H1 (cell line): ENCODE measurements around the gene PDE1A. TPM values are rescaled to one million over a fixed set of nuclear protein-coding genes. Genes with fewer than 3 reads are reported as not detected.

ENCODE experiments used
- CTCF ChIA-PET: fragments of 300-600 bp; sonication (Branson Sonifier 250); formaldehyde crosslinking; loops from one replicate; lab custom pipeline; 2021; ENCODE audit not compliant: partially characterized antibody; lab: Charles Lee
- POLR2A ChIA-PET: fragments of 300-600 bp; sonication (Branson Sonifier 250); formaldehyde crosslinking; loops from one replicate; lab custom pipeline; 2021; ENCODE audit warnings: inconsistent platforms; ENCODE audit not compliant: partially characterized antibody; lab: Charles Lee
- DNase-seq, 2 experiments: peaks; one replicate each; pipeline versions ENCODE4 v3.0.0 to v3.0.0-alpha.2; 2010 to 2022; ENCODE audit warnings: low spot score in 2 of 2, low read depth in 1 of 2, mixed read lengths in 1 of 2
- FAIRE-seq: peaks from 2 replicates; lab custom pipeline; 2011; peaks lifted over from hg19 to GRCh38; lab: Jason Lieb, UNC
- H2AFZ ChIP-seq: 2 replicates; pipeline ENCODE4 v1.8.1; 2012; ENCODE audit warnings: low read length, inconsistent platforms
- H2AK5ac ChIP-seq: 2 replicates; pipeline ENCODE4 v1.6.1; 2013; ENCODE audit warnings: low read depth, low read length
- H2BK120ac ChIP-seq: replicated peaks from 2 replicates; pipeline ENCODE3; 2013; ENCODE audit warnings: low read depth, low read length, inconsistent platforms
- H2BK12ac ChIP-seq: 2 replicates; pipeline ENCODE4 v1.6.1; 2013; ENCODE audit warnings: low read depth, low read length
- H2BK15ac ChIP-seq: 2 replicates; pipeline ENCODE4 v1.6.1; 2013; ENCODE audit warnings: low read length
- H2BK20ac ChIP-seq: 2 replicates; pipeline ENCODE4 v1.6.1; 2013; ENCODE audit warnings: low read length
- H2BK5ac ChIP-seq: 2 replicates; pipeline ENCODE4 v1.6.1; 2013; ENCODE audit warnings: low read depth, low read length
- H3K14ac ChIP-seq: 2 replicates; pipeline ENCODE4 v1.6.1; 2013; ENCODE audit warnings: inconsistent platforms; ENCODE audit not compliant: insufficient read length
- H3K18ac ChIP-seq: 2 replicates; pipeline ENCODE4 v1.6.1; 2013; ENCODE audit warnings: low read length; ENCODE audit errors: extremely low read depth
- H3K23ac ChIP-seq: 2 replicates; pipeline ENCODE4 v1.6.1; 2013; ENCODE audit warnings: inconsistent platforms; ENCODE audit not compliant: insufficient read length
- H3K23me2 ChIP-seq: 2 replicates; pipeline ENCODE4 v1.6.1; 2013; ENCODE audit warnings: low read depth, low read length
- H3K27ac ChIP-seq: 2 replicates; pipeline ENCODE4 v1.6.1; 2011; ENCODE audit warnings: low read depth, low read length, inconsistent platforms
- H3K27me3 ChIP-seq, 4 experiments: replicated peaks in 1 of 4; 1 replicate in 1 of 4; 2 replicates in 3 of 4; pipeline versions ENCODE4 v1.6.1 to v1.8.1; 2011 to 2013; ENCODE audit warnings: low read length in 3 of 4, mild to moderate bottlenecking in 3 of 4, inconsistent platforms in 2 of 4, mixed read lengths in 2 of 4, moderate library complexity in 1 of 4; ENCODE audit not compliant: control insufficient read depth in 3 of 4, insufficient read depth in 3 of 4; ENCODE audit errors: extremely low read depth in 1 of 4
- H3K36me3 ChIP-seq, 4 experiments: 2 replicates each; pipeline versions ENCODE4 v1.6.1 to v1.8.1; 2011 to 2013; ENCODE audit warnings: mild to moderate bottlenecking in 4 of 4, low read length in 3 of 4, moderate library complexity in 2 of 4, control low read depth in 1 of 4, inconsistent platforms in 1 of 4; ENCODE audit not compliant: insufficient read depth in 4 of 4, control insufficient read depth in 2 of 4
- H3K4ac ChIP-seq: replicated peaks from 2 replicates; pipeline ENCODE3; 2013; ENCODE audit warnings: low read length, low read depth, mixed read lengths, inconsistent platforms; ENCODE audit not compliant: insufficient read length
- H3K4me1 ChIP-seq, 4 experiments: replicated peaks in 1 of 4; 1 replicate in 1 of 4; 2 replicates in 3 of 4; pipeline versions ENCODE4 v1.6.1 to v1.8.1; 2011 to 2013; ENCODE audit warnings: low read length in 3 of 4, inconsistent platforms in 2 of 4, mixed read lengths in 1 of 4; ENCODE audit not compliant: insufficient read depth in 4 of 4, control insufficient read depth in 3 of 4
- H3K4me2 ChIP-seq, 2 experiments: 2 replicates each; pipeline versions ENCODE4 v1.6.1 to v1.8.1; 2011 to 2013; ENCODE audit warnings: low read depth in 2 of 2, low read length in 2 of 2, control low read depth in 1 of 2, inconsistent platforms in 1 of 2, mild to moderate bottlenecking in 1 of 2; ENCODE audit not compliant: insufficient read depth in 1 of 2
- H3K4me3 ChIP-seq, 4 experiments: fragments of 200-600, 300-600 bp in 1 of 4; sonication (generic), shearing (Covaris generic), sonication (Bioruptor Twin) in 1 of 4; 2 replicates each; pipeline versions ENCODE4 v1.5.1 to v1.8.1; 2011 to 2016; ENCODE audit warnings: low read length in 4 of 4, low read depth in 3 of 4, control low read depth in 2 of 4, inconsistent platforms in 2 of 4, mild to moderate bottlenecking in 2 of 4, mixed read lengths in 1 of 4, moderate library complexity in 1 of 4; ENCODE audit not compliant: insufficient read depth in 2 of 4; ENCODE audit errors: extremely low read depth in 1 of 4
- H3K56ac ChIP-seq: replicated peaks from 2 replicates; pipeline ENCODE3; 2013; ENCODE audit warnings: low read depth, mild to moderate bottlenecking, mixed read lengths, low read length, inconsistent platforms; ENCODE audit not compliant: insufficient read length
- H3K79me1 ChIP-seq: 2 replicates; pipeline ENCODE4 v1.6.1; 2013; ENCODE audit warnings: low read depth, low read length, control low read depth
- H3K79me2 ChIP-seq, 2 experiments: 2 replicates each; pipeline versions ENCODE4 v1.6.1 to v1.8.1; 2012 to 2013; ENCODE audit warnings: low read length in 2 of 2, mild to moderate bottlenecking in 2 of 2, inconsistent platforms in 1 of 2; ENCODE audit not compliant: insufficient read depth in 2 of 2, control insufficient read depth in 1 of 2
- H3K9ac ChIP-seq, 4 experiments: replicated peaks in 1 of 4; 1 replicate in 1 of 4; 2 replicates in 3 of 4; pipeline versions ENCODE4 v1.6.1 to v1.8.1; 2011 to 2013; ENCODE audit warnings: low read depth in 3 of 4, low read length in 3 of 4, control low read depth in 2 of 4, mild to moderate bottlenecking in 2 of 4, moderate library complexity in 2 of 4, inconsistent platforms in 1 of 4; ENCODE audit errors: extremely low read depth in 1 of 4
- H3K9me3 ChIP-seq, 2 experiments: 2 replicates each; pipeline versions ENCODE4 v1.6.1 to v1.8.1; 2012 to 2013; ENCODE audit warnings: mild to moderate bottlenecking in 2 of 2, moderate library complexity in 2 of 2, control low read depth in 1 of 2, inconsistent platforms in 1 of 2, low read depth in 1 of 2, low read length in 1 of 2, mixed read lengths in 1 of 2; ENCODE audit not compliant: insufficient read depth in 2 of 2
- H4K20me1 ChIP-seq, 2 experiments: replicated peaks in 1 of 2; 2 replicates each; pipeline versions ENCODE3 to v1.8.1; 2011 to 2013; ENCODE audit warnings: inconsistent platforms in 2 of 2, low read length in 2 of 2, mild to moderate bottlenecking in 1 of 2; ENCODE audit not compliant: insufficient read depth in 2 of 2, control insufficient read depth in 1 of 2
- H4K5ac ChIP-seq: 2 replicates; pipeline ENCODE4 v1.6.1; 2013; ENCODE audit warnings: low read length, low read depth, mixed read lengths, inconsistent platforms; ENCODE audit not compliant: insufficient read length
- H4K8ac ChIP-seq: 2 replicates; pipeline ENCODE4 v1.8.0; 2013; ENCODE audit warnings: mild to moderate bottlenecking, moderate library complexity, low read length, inconsistent platforms; ENCODE audit not compliant: insufficient read depth; ENCODE audit errors: extremely low read depth
- H4K91ac ChIP-seq: replicated peaks from 2 replicates; pipeline ENCODE3; 2013; ENCODE audit warnings: low read length, mixed read lengths, inconsistent platforms; ENCODE audit not compliant: insufficient read length
- ASH2L ChIP-seq: fragments of 200-600, 300-600 bp; sonication (generic); IDR thresholded peaks from one replicate; pipeline ENCODE4 v1.7.1; 2017; ENCODE audit warnings: low read length
- CTBP2 ChIP-seq: IDR thresholded peaks from 2 replicates; pipeline ENCODE4 v1.7.0; 2011; ENCODE audit warnings: borderline replicate concordance, mild to moderate bottlenecking, moderate library complexity, mixed read lengths, low read length; ENCODE audit not compliant: insufficient read depth, insufficient read length
- GABPA ChIP-seq: IDR thresholded peaks from 2 replicates; pipeline ENCODE4 v1.6.1; 2011; ENCODE audit warnings: mild to moderate bottlenecking, low read length, moderate library complexity, borderline replicate concordance; ENCODE audit not compliant: insufficient read depth
- HDAC6 ChIP-seq: IDR thresholded peaks from one replicate; pipeline ENCODE4 v1.7.1; 2012; ENCODE audit warnings: low read depth, mild to moderate bottlenecking, inconsistent platforms, low read length, moderate library complexity
- JUND ChIP-seq: IDR thresholded peaks from 2 replicates; pipeline ENCODE4 v1.6.1; 2011; ENCODE audit warnings: mild to moderate bottlenecking, improper control_type of control experiment, low read length
- KDM4A ChIP-seq: IDR thresholded peaks from one replicate; pipeline ENCODE4 v1.7.1; 2012; ENCODE audit warnings: low read depth, mild to moderate bottlenecking, moderate library complexity, low read length, inconsistent platforms; ENCODE audit not compliant: severe bottlenecking
- RXRA ChIP-seq: IDR thresholded peaks from 2 replicates; pipeline ENCODE4 v1.6.1; 2011; ENCODE audit warnings: low read depth, mild to moderate bottlenecking, low read length, moderate library complexity; ENCODE audit not compliant: insufficient read depth
- SIN3A ChIP-seq, 2 experiments: IDR thresholded peaks in 1 of 2; conservative IDR thresholded peaks in 1 of 2; 2 replicates each; pipeline ENCODE4 v1.6.1; 2011 to 2012; ENCODE audit warnings: low read length in 2 of 2, improper control_type of control experiment in 1 of 2, low read depth in 1 of 2, mild to moderate bottlenecking in 1 of 2
- SIX5 ChIP-seq: IDR thresholded peaks from 2 replicates; pipeline ENCODE4 v1.6.1; 2011; ENCODE audit warnings: mild to moderate bottlenecking, low read depth, low read length
- SUZ12 ChIP-seq: fragments of 200-600 bp; sonication (generic); IDR thresholded peaks from 2 replicates; pipeline ENCODE4 v1.6.1; 2012; ENCODE audit warnings: mild to moderate bottlenecking, inconsistent platforms, low read length, moderate library complexity, mixed read lengths
- ZNF274 ChIP-seq: IDR thresholded peaks from 2 replicates; pipeline ENCODE4 v1.7.0; 2012; ENCODE audit warnings: low read length, borderline replicate concordance; ENCODE audit errors: extremely low read depth
- WGBS, 2 experiments: shearing (Covaris generic) in 1 of 2; methylation state at CpG; one replicate each; pipeline versions ENCODE4 v1.1.6 to v1.1.7; 2013 to 2015; ENCODE audit warnings: low lambda C conversion rate in 2 of 2, mixed read lengths in 2 of 2, inconsistent platforms in 1 of 2, low coverage in 1 of 2, missing lambda C conversion rate in 1 of 2; ENCODE audit not compliant: insufficient replicate concordance in 2 of 2, insufficient coverage in 1 of 2, insufficient read length in 1 of 2; ENCODE audit errors: extremely low coverage in 1 of 2, missing lambda C conversion rate in 1 of 2; 5-methylcytosine and 5-hydroxymethylcytosine counted together
- polyA plus RNA-seq, 7 experiments: library from polyadenylated mRNA; depleted of rRNA in 3 of 7; stranded (reverse) in 5 of 7; unstranded in 2 of 7; fragments of >200 nt in 5 of 7; fragments of 200-250 nt in 2 of 7; gene quantifications; 1 replicate in 5 of 7; 2 replicates in 1 of 7; 4 replicates in 1 of 7; pipeline versions ENCODE4 v1.2.1 to v1.2.3, GENCODE V29; 2011 to 2013; ENCODE audit warnings: missing spikeins in 2 of 7, mixed read lengths in 2 of 7
- total RNA-seq: library from RNA; stranded (reverse); fragmentation: NEBNext Ultra II Directional; extraction: Animal tissue kit (Norgen Biotek cat#: 25700); gene quantifications from 2 replicates; pipeline ENCODE4 v1.2.1, GENCODE V29; 2021
- TF ChIP-seq, protein P1 (sequence below): IDR thresholded peaks from 2 replicates; pipeline ENCODE4 v1.6.1; 2012; ENCODE audit warnings: low read length, inconsistent platforms

The PDE1A gene
- total and polyA plus RNA-seq, 2 of the 8 experiments (the other 6 are each of a cell fraction or from before 2014, with no cell fraction given), result 0.34 TPM; not detected in 1

DNA sequence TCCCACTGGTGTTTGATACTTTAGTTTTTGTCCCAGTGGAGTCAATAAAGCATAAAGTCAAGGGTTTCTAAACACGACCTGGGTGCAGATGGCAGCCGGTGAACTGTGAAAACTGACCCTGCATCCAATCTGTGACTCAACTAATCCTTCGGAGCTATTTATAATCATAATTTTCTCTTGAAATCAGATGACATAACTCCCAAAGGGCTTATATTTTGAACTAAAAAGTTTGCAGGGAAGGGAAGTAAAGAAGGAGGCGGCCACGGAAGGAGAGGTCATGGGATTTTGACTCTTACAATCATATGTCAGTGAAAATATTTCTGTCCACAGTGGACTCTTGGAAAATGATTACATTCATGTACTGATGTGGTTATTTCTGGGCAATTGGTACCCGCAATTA is 178.5 kb downstream of the PDE1A start:
- POLR2A ChIA-PET, result no interaction called here
- no peaks in the 10 kb centered on the region for H3K79me1 ChIP-seq
- no peak overlapping the region for H3K14ac ChIP-seq
- FAIRE-seq, result no peak
- H3K23ac ChIP-seq, result no peak overlapping the region
- H3K4me3 ChIP-seq, result no peak overlapping the region
- no peak overlapping the region for H4K5ac ChIP-seq
- H3K4me1 ChIP-seq, result no peaks in the 10 kb centered on the region; a peak in 1 of 7 replicates
- no peak overlapping the region for H2BK5ac ChIP-seq
- no peaks in the 10 kb centered on the region for H3K27me3 ChIP-seq
- H3K4me2 ChIP-seq, result no peak overlapping the region
- no peaks in the 10 kb centered on the region for H4K20me1 ChIP-seq
- no peak overlapping the region for H2AFZ ChIP-seq
- H3K9me3 ChIP-seq, result no peaks in the 10 kb centered on the region
- H3K36me3 ChIP-seq, result no peaks in the 10 kb centered on the region
- no peak for DNase-seq
- H4K91ac ChIP-seq, result no peak overlapping the region
- H2BK12ac ChIP-seq, result no peak overlapping the region
- no peak overlapping the region for H3K18ac ChIP-seq
- CTCF ChIA-PET, result interaction anchor here (0.9 to 2.1 kb wide), 4 partner anchors 8 to 302 kb away, joined by 3 to 7 read pairs (median 4); no protein-coding TSS in a partner anchor
- no peak overlapping the region for H2AK5ac ChIP-seq
- no peaks in the 10 kb centered on the region for H3K23me2 ChIP-seq
- WGBS, 2 experiments, result 89% methylated on average over 6 of the region's 6 CpGs; no CpG with 5 or more reads in 1 of the 2 experiments
- H3K79me2 ChIP-seq, result no peaks in the 10 kb centered on the region
- no peak overlapping the region for H3K4ac ChIP-seq
- no peak overlapping the region for H2BK20ac ChIP-seq
- no peak overlapping the region for H4K8ac ChIP-seq
- H3K56ac ChIP-seq, result no peak overlapping the region
- no peak overlapping the region for H3K27ac ChIP-seq
- H2BK120ac ChIP-seq, result no peak overlapping the region
- H3K9ac ChIP-seq, result no peak overlapping the region
- H2BK15ac ChIP-seq, result no peak overlapping the region
- TF ChIP-seq CTBP2 (no peak), ZNF274 (no peak), ASH2L (no peak), GABPA (no peak), KDM4A (no peak), JUND (no peak), SUZ12 (no peak), RXRA (no peak), SIN3A (conservative IDR thresholded peaks at IDR 0.05 in 1 of 2, IDR thresholded peaks at IDR 0.05 in 1 of 2; ENCODE audit: low read depth in 1 of 2, low read length in 2 of 2) (no peak), HDAC6 (no peak), SIX5 (no peak)
- TF ChIP-seq, protein P1, sequence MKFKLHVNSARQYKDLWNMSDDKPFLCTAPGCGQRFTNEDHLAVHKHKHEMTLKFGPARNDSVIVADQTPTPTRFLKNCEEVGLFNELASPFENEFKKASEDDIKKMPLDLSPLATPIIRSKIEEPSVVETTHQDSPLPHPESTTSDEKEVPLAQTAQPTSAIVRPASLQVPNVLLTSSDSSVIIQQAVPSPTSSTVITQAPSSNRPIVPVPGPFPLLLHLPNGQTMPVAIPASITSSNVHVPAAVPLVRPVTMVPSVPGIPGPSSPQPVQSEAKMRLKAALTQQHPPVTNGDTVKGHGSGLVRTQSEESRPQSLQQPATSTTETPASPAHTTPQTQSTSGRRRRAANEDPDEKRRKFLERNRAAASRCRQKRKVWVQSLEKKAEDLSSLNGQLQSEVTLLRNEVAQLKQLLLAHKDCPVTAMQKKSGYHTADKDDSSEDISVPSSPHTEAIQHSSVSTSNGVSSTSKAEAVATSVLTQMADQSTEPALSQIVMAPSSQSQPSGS, result no peak
